K562 (cell line): Measurements from ENCODE around the gene CBX1. TPM values are rescaled to one million over a fixed set of nuclear protein-coding genes. Genes with fewer than 3 reads are reported as not detected.

Source experiments
- ATAC-seq: fragments of 200-7000 bp; cut with Tn5 transposase; 3 replicates; pipeline ENCODE4 v1.9.1; 2020; ENCODE audit warnings: moderate library complexity
- BruUV-seq: library from RNA; stranded (reverse); fragments of 400-500 nt; replicated peaks from 2 replicates; lab custom pipeline; 2021; lab: Mats Ljungman, UMichigan
- CTCF ChIA-PET: fragments of 300-600 bp; formaldehyde crosslinking; extraction: SDS; loops from one replicate; lab custom pipeline; 2021; ENCODE audit warnings: low intra/inter-chr PET ratio; lab: Yijun Ruan, JAX
- POLR2A ChIA-PET: fragments of 300-600, 350-650 bp; sonication (Branson Sonifier 250); formaldehyde crosslinking; extraction: SDS; loops from one replicate; lab custom pipeline; 2021; ENCODE audit warnings: antibody characterized with exemption, inconsistent platforms; lab: Yijun Ruan, JAX
- DNase-seq, 4 experiments: peaks; one replicate each; pipeline versions ENCODE4 v3.0.0 to v3.0.0-alpha.2; 2011 to 2018; ENCODE audit warnings: low spot score in 3 of 4, mixed read lengths in 3 of 4; ENCODE audit errors: extremely low read depth in 1 of 4
- FAIRE-seq: peaks from 2 replicates; lab custom pipeline; 2011; peaks lifted over from hg19 to GRCh38; lab: Jason Lieb, UNC
- H2AFZ ChIP-seq: 2 replicates; pipeline ENCODE4 v1.6.0; 2011; ENCODE audit warnings: low read depth, low read length, control low read depth, inconsistent platforms
- H3K27ac ChIP-seq: fragments of 200-600 bp; 3 replicates; pipeline ENCODE4 v1.8.0; 2011; ENCODE audit warnings: low read depth, mild to moderate bottlenecking, control low read depth, inconsistent platforms, low read length, moderate library complexity, mixed read lengths; ENCODE audit errors: extremely low read depth
- H3K27me3 ChIP-seq, 2 experiments: fragments of 300-600 bp in 1 of 2; 2 replicates in 1 of 2; 3 replicates in 1 of 2; pipeline versions ENCODE4 v1.6.0 to v1.8.0; 2011; ENCODE audit warnings: inconsistent platforms in 2 of 2, low read length in 2 of 2, mild to moderate bottlenecking in 1 of 2, mixed read lengths in 1 of 2, moderate library complexity in 1 of 2; ENCODE audit not compliant: control insufficient read depth in 2 of 2, insufficient read depth in 2 of 2
- H3K36me3 ChIP-seq: fragments of 300-600 bp; 3 replicates; pipeline ENCODE4 v1.8.0; 2011; ENCODE audit warnings: mild to moderate bottlenecking, low read length, inconsistent platforms; ENCODE audit not compliant: control insufficient read depth, insufficient read depth
- H3K4me1 ChIP-seq, 2 experiments: fragments of 200-600 bp in 1 of 2; replicated peaks in 1 of 2; 2 replicates in 1 of 2; 3 replicates in 1 of 2; pipeline versions ENCODE4 v1.5.1 to v1.8.0; 2011; ENCODE audit warnings: inconsistent platforms in 2 of 2, low read length in 2 of 2, mild to moderate bottlenecking in 1 of 2, mixed read lengths in 1 of 2, moderate library complexity in 1 of 2; ENCODE audit not compliant: control insufficient read depth in 2 of 2, insufficient read depth in 2 of 2
- H3K4me2 ChIP-seq: 2 replicates; pipeline ENCODE4 v1.6.1; 2011; ENCODE audit warnings: low read length, control low read depth, inconsistent platforms, mixed read lengths; ENCODE audit not compliant: insufficient read depth
- H3K4me3 ChIP-seq: fragments of 200-600 bp; sonication (generic), shearing (Covaris generic); 2 replicates; pipeline ENCODE4 v1.5.1; 2016; ENCODE audit warnings: control low read depth, inconsistent platforms
- H3K79me2 ChIP-seq: fragments of 200-600 bp; 3 replicates; pipeline ENCODE4 v1.8.0; 2011; ENCODE audit warnings: low read length, inconsistent platforms; ENCODE audit not compliant: control insufficient read depth, insufficient read depth
- H3K9ac ChIP-seq, 2 experiments: 2 replicates each; pipeline versions ENCODE4 v1.6.0 to v1.6.1; 2011; ENCODE audit warnings: low read depth in 2 of 2, low read length in 2 of 2, control low read depth in 1 of 2, inconsistent platforms in 1 of 2, mild to moderate bottlenecking in 1 of 2, mixed read lengths in 1 of 2; ENCODE audit not compliant: insufficient read depth in 1 of 2
- H3K9me1 ChIP-seq: one replicate; pipeline ENCODE4 v1.6.0; 2011; ENCODE audit warnings: inconsistent platforms, mild to moderate bottlenecking, low read length, moderate library complexity; ENCODE audit not compliant: control insufficient read depth, insufficient read depth
- H3K9me3 ChIP-seq: replicated peaks from 2 replicates; pipeline ENCODE4 v1.5.1; 2011; ENCODE audit warnings: low read depth, low read length, inconsistent platforms; ENCODE audit not compliant: control insufficient read depth, insufficient read depth
- H4K20me1 ChIP-seq: replicated peaks from 2 replicates; pipeline ENCODE4 v1.6.1; 2011; ENCODE audit warnings: low read length, inconsistent platforms, mixed read lengths; ENCODE audit not compliant: control insufficient read depth, insufficient read depth
- L3MBTL2 ChIP-seq: fragments of 450-650 bp; IDR thresholded peaks from 2 replicates; pipeline ENCODE4 v1.6.1; 2016; ENCODE audit warnings: mild to moderate bottlenecking, moderate library complexity
- MNT ChIP-seq, 2 experiments: fragments of 450-650 bp; conservative IDR thresholded peaks; 2 replicates each; pipeline ENCODE4 v1.6.1; 2017; ENCODE audit warnings: mild to moderate bottlenecking in 2 of 2, moderate library complexity in 2 of 2
- NKRF ChIP-seq: fragments of 450-650 bp; IDR thresholded peaks from 2 replicates; pipeline ENCODE4 v1.6.1; 2016; ENCODE audit warnings: borderline replicate concordance
- SPI1 ChIP-seq: IDR thresholded peaks from 2 replicates; pipeline ENCODE4 v1.6.1; 2011; ENCODE audit warnings: low read depth, low read length, control low read depth, borderline replicate concordance
- ZNF146 ChIP-seq: IDR thresholded peaks from one replicate; pipeline ENCODE4 v1.6.1; 2018; ENCODE audit warnings: missing compliant biosample characterization; ENCODE audit not compliant: unreplicated experiment
- ZNF165 ChIP-seq: fragments of 250-450 bp; sonication (Bioruptor Pico); IDR thresholded peaks from 2 replicates; pipeline ENCODE4 v1.4.0; 2020; ENCODE audit warnings: borderline replicate concordance
- WGBS: fragments of 100-300 bp; shearing (Covaris generic); methylation state at CpG from one replicate; pipeline ENCODE4 v1.1.6; 2016; ENCODE audit warnings: low coverage, mixed read lengths; ENCODE audit not compliant: insufficient coverage; ENCODE audit errors: missing lambda C conversion rate; 5-methylcytosine and 5-hydroxymethylcytosine counted together
- in situ Hi-C: fragments of 300-500 bp; cut with MboI; formaldehyde crosslinking; loops from 4 replicates; pipeline ENCODE4 v1.15.0; 2018; ENCODE audit warnings: inconsistent platforms, mixed read lengths
- intact Hi-C: fragments of 100-400 bp; cut with micrococcal nuclease; formaldehyde crosslinking; loops from 2 replicates; pipeline ENCODE4 v1.14.2; 2022
- polyA plus RNA-seq, 8 experiments: library from polyadenylated mRNA; depleted of rRNA in 4 of 8; stranded (reverse) in 5 of 8; unstranded in 3 of 8; fragments of >200 nt; fragmentation: Nextera tagmentation in 2 of 8; fragmentation: Illumina TruSeq in 1 of 8; extraction: Ambion mirVana in 2 of 8; extraction: Trizol in 1 of 8; gene quantifications; 2 replicates each; pipeline versions ENCODE4 v1.2.1 to v1.2.3, GENCODE V29; 2011 to 2014; ENCODE audit warnings: inconsistent platforms in 1 of 8, missing spikeins in 1 of 8
- total RNA-seq, 7 experiments: library from RNA; depleted of rRNA in 6 of 7; stranded (reverse); fragments of >200 nt in 6 of 7; fragmentation: Illumina TruSeq in 2 of 7; extraction: Trizol in 2 of 7; gene quantifications; 2 replicates each; pipeline versions ENCODE4 v1.2.1 to v1.2.3, GENCODE V29; 2011 to 2021; ENCODE audit warnings: low replicate concordance in 1 of 7

The CBX1 gene
- total and polyA plus RNA-seq, 9 of the 15 experiments (the other 6 are each of a cell fraction or from before 2014, with no cell fraction given): 10.6 to 95.7 (median 52.7) TPM

GRCh38 chr17:48053758-48054237, 47.5 kb downstream of the CBX1 start:
- H3K4me3 ChIP-seq: 0 out of 2 replicates have a peak overlapping the region, but pooled peaks have one; percentile 3
- POLR2A ChIA-PET: interaction anchor here (0.6 to 6.5 kb wide), 6 partner anchors 7 to 64 kb away, joined by 3 to 74 read pairs (median 3); partner anchors contain the start of gene NFE2L1
- intact Hi-C loops (no loop called here), in situ Hi-C loops (no loop called here)
- peaks cover 80% of the 10 kb centered on the region for H3K36me3 ChIP-seq
- H3K79me2 ChIP-seq: peaks cover 79% of the 10 kb centered on the region
- no peaks in the 10 kb centered on the region for H3K27me3 ChIP-seq
- peaks cover 54 to 63% of the 10 kb centered on the region in 2 experiments for H3K4me1 ChIP-seq
- peak overlapping the region; percentile 17; the same call in 1 of the 3 replicates for H3K27ac ChIP-seq
- peak; percentile 19; the same call in 1 of the 2 replicates for TF ChIP-seq L3MBTL2
- peak; percentile 38; the same call in 1 of the 2 replicates for TF ChIP-seq NKRF
- TF ChIP-seq MNT (conservative IDR thresholded peaks at IDR 0.05): peak in 1 of 2 experiments; percentile 34; a peak in 1 of 4 replicates
- peak; percentile 41; the same call in 1 of the 2 replicates for TF ChIP-seq SPI1
- TF ChIP-seq ZNF165: no peak
- no peak for TF ChIP-seq ZNF146 (CRISPR knock-in tag)
- H2AFZ ChIP-seq: no peak overlapping the region
- peaks cover 17% of the 10 kb centered on the region for H3K9me1 ChIP-seq
- peaks cover 34% of the 10 kb centered on the region for H4K20me1 ChIP-seq
- H3K9ac ChIP-seq: peak overlapping the region; percentile 6 to 23; a peak in 2 of 4 replicates
- ATAC-seq (no peak), DNase-seq (no peak), FAIRE-seq (no peak)
- H3K9me3 ChIP-seq: no peaks in the 10 kb centered on the region
- H3K4me2 ChIP-seq: peak overlapping the region; percentile 53
- CTCF ChIA-PET: no interaction called here
- BruUV-seq: no TSS peak
- WGBS: 64% methylated on average over 6 of the region's 6 CpGs
